K562 (cell line): ENCODE results near the gene ZDHHC11B. TPM values are rescaled to one million over a fixed set of nuclear protein-coding genes. Genes with fewer than 3 reads are reported as not detected.
"Not testable (repeated sequence)": the region's sequence is repeated elsewhere in the genome, so short reads cannot be mapped to it uniquely, and the experiment has no call there.

Experiments
- ATAC-seq: fragments of 200-7000 bp; cut with Tn5 transposase; 3 replicates; pipeline ENCODE4 v1.9.1; 2020; ENCODE audit warnings: moderate library complexity
- BruUV-seq: library from RNA; stranded (reverse); fragments of 400-500 nt; replicated peaks from 2 replicates; lab custom pipeline; 2021; lab: Mats Ljungman, UMichigan
- CTCF ChIA-PET: fragments of 300-600 bp; formaldehyde crosslinking; extraction: SDS; loops from one replicate; lab custom pipeline; 2021; ENCODE audit warnings: low intra/inter-chr PET ratio; lab: Yijun Ruan, JAX
- POLR2A ChIA-PET: fragments of 300-600, 350-650 bp; sonication (Branson Sonifier 250); formaldehyde crosslinking; extraction: SDS; loops from one replicate; lab custom pipeline; 2021; ENCODE audit warnings: antibody characterized with exemption, inconsistent platforms; lab: Yijun Ruan, JAX
- DNase-seq, 4 experiments: peaks; one replicate each; pipeline versions ENCODE4 v3.0.0 to v3.0.0-alpha.2; 2011 to 2018; ENCODE audit warnings: low spot score in 3 of 4, mixed read lengths in 3 of 4; ENCODE audit errors: extremely low read depth in 1 of 4
- FAIRE-seq: peaks from 2 replicates; lab custom pipeline; 2011; peaks lifted over from hg19 to GRCh38; lab: Jason Lieb, UNC
- H2AFZ ChIP-seq: 2 replicates; pipeline ENCODE4 v1.6.0; 2011; ENCODE audit warnings: low read depth, low read length, control low read depth, inconsistent platforms
- H3K27ac ChIP-seq: fragments of 200-600 bp; 3 replicates; pipeline ENCODE4 v1.8.0; 2011; ENCODE audit warnings: low read depth, mild to moderate bottlenecking, control low read depth, inconsistent platforms, low read length, moderate library complexity, mixed read lengths; ENCODE audit errors: extremely low read depth
- H3K27me3 ChIP-seq, 2 experiments: fragments of 300-600 bp in 1 of 2; 2 replicates in 1 of 2; 3 replicates in 1 of 2; pipeline versions ENCODE4 v1.6.0 to v1.8.0; 2011; ENCODE audit warnings: inconsistent platforms in 2 of 2, low read length in 2 of 2, mild to moderate bottlenecking in 1 of 2, mixed read lengths in 1 of 2, moderate library complexity in 1 of 2; ENCODE audit not compliant: control insufficient read depth in 2 of 2, insufficient read depth in 2 of 2
- H3K36me3 ChIP-seq: fragments of 300-600 bp; 3 replicates; pipeline ENCODE4 v1.8.0; 2011; ENCODE audit warnings: mild to moderate bottlenecking, low read length, inconsistent platforms; ENCODE audit not compliant: control insufficient read depth, insufficient read depth
- H3K4me1 ChIP-seq, 2 experiments: fragments of 200-600 bp in 1 of 2; replicated peaks in 1 of 2; 2 replicates in 1 of 2; 3 replicates in 1 of 2; pipeline versions ENCODE4 v1.5.1 to v1.8.0; 2011; ENCODE audit warnings: inconsistent platforms in 2 of 2, low read length in 2 of 2, mild to moderate bottlenecking in 1 of 2, mixed read lengths in 1 of 2, moderate library complexity in 1 of 2; ENCODE audit not compliant: control insufficient read depth in 2 of 2, insufficient read depth in 2 of 2
- H3K4me2 ChIP-seq: 2 replicates; pipeline ENCODE4 v1.6.1; 2011; ENCODE audit warnings: low read length, control low read depth, inconsistent platforms, mixed read lengths; ENCODE audit not compliant: insufficient read depth
- H3K4me3 ChIP-seq: fragments of 200-600 bp; sonication (generic), shearing (Covaris generic); 2 replicates; pipeline ENCODE4 v1.5.1; 2016; ENCODE audit warnings: control low read depth, inconsistent platforms
- H3K79me2 ChIP-seq: fragments of 200-600 bp; 3 replicates; pipeline ENCODE4 v1.8.0; 2011; ENCODE audit warnings: low read length, inconsistent platforms; ENCODE audit not compliant: control insufficient read depth, insufficient read depth
- H3K9ac ChIP-seq, 2 experiments: 2 replicates each; pipeline versions ENCODE4 v1.6.0 to v1.6.1; 2011; ENCODE audit warnings: low read depth in 2 of 2, low read length in 2 of 2, control low read depth in 1 of 2, inconsistent platforms in 1 of 2, mild to moderate bottlenecking in 1 of 2, mixed read lengths in 1 of 2; ENCODE audit not compliant: insufficient read depth in 1 of 2
- H3K9me1 ChIP-seq: one replicate; pipeline ENCODE4 v1.6.0; 2011; ENCODE audit warnings: inconsistent platforms, mild to moderate bottlenecking, low read length, moderate library complexity; ENCODE audit not compliant: control insufficient read depth, insufficient read depth
- H3K9me3 ChIP-seq: replicated peaks from 2 replicates; pipeline ENCODE4 v1.5.1; 2011; ENCODE audit warnings: low read depth, low read length, inconsistent platforms; ENCODE audit not compliant: control insufficient read depth, insufficient read depth
- H4K20me1 ChIP-seq: replicated peaks from 2 replicates; pipeline ENCODE4 v1.6.1; 2011; ENCODE audit warnings: low read length, inconsistent platforms, mixed read lengths; ENCODE audit not compliant: control insufficient read depth, insufficient read depth
- WGBS: fragments of 100-300 bp; shearing (Covaris generic); methylation state at CpG from one replicate; pipeline ENCODE4 v1.1.6; 2016; ENCODE audit warnings: low coverage, mixed read lengths; ENCODE audit not compliant: insufficient coverage; ENCODE audit errors: missing lambda C conversion rate; 5-methylcytosine and 5-hydroxymethylcytosine counted together
- in situ Hi-C: fragments of 300-500 bp; cut with MboI; formaldehyde crosslinking; loops from 4 replicates; pipeline ENCODE4 v1.15.0; 2018; ENCODE audit warnings: inconsistent platforms, mixed read lengths
- intact Hi-C: fragments of 100-400 bp; cut with micrococcal nuclease; formaldehyde crosslinking; loops from 2 replicates; pipeline ENCODE4 v1.14.2; 2022
- polyA plus RNA-seq, 8 experiments: library from polyadenylated mRNA; depleted of rRNA in 4 of 8; stranded (reverse) in 5 of 8; unstranded in 3 of 8; fragments of >200 nt; fragmentation: Nextera tagmentation in 2 of 8; fragmentation: Illumina TruSeq in 1 of 8; extraction: Ambion mirVana in 2 of 8; extraction: Trizol in 1 of 8; gene quantifications; 2 replicates each; pipeline versions ENCODE4 v1.2.1 to v1.2.3, GENCODE V29; 2011 to 2014; ENCODE audit warnings: inconsistent platforms in 1 of 8, missing spikeins in 1 of 8
- total RNA-seq, 7 experiments: library from RNA; depleted of rRNA in 6 of 7; stranded (reverse); fragments of >200 nt in 6 of 7; fragmentation: Illumina TruSeq in 2 of 7; extraction: Trizol in 2 of 7; gene quantifications; 2 replicates each; pipeline versions ENCODE4 v1.2.1 to v1.2.3, GENCODE V29; 2011 to 2021; ENCODE audit warnings: low replicate concordance in 1 of 7

The ZDHHC11B gene
- total and polyA plus RNA-seq, 9 of the 15 experiments (the other 6 are each of a cell fraction or from before 2014, with no cell fraction given): 0.03 to 0.23 (median 0.15) TPM; not detected in 3

DNA sequence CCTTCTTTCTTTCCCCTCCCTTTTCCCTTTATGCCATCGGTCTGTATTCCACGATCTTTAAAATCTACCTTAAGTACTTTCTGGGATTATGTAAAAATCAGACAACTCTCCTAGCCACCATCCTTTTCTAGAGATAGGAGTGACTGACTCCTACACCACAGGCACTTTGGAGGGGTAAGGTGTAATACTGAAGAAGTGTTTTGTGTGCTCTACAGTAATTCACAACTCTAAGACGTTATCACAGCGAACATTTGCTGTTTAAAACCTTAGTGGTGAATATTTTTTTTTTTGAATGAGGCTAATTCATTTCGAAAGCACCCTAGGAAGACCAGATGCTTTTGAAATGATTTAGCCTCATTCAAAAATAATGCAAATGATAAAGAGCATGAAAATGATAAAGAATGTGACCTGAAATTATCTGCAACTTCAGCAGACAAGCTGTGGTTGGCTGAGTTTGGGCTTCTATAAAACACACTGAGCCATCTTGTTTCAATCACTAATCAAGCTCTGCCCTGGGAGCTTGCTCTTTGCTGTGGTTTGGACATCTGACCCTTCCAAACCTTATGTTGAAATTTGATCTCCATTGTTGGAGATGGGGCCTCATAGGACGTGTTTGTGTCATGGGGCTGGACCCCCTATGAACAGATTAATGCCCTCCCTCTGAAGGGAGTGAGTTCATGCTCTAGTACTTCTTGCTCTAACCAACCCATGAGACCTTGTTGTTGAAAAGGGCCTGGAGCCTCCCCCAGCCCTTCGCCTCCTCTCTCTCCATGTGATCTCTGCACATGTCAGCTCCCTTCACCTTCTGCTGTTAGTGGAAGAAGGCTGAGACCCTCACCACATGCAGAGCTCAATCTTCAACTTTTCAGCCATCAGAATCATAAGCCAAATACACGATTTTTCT lies 70.1 kb downstream of the ZDHHC11B start:
- H3K4me3 ChIP-seq, H3K27ac ChIP-seq, H3K79me2 ChIP-seq, H3K9me1 ChIP-seq, H4K20me1 ChIP-seq, H3K9ac ChIP-seq, intact Hi-C loops, H3K9me3 ChIP-seq, DNase-seq, BruUV-seq, POLR2A ChIA-PET, H3K4me2 ChIP-seq, ATAC-seq, H3K36me3 ChIP-seq, CTCF ChIA-PET, H2AFZ ChIP-seq, H3K4me1 ChIP-seq, FAIRE-seq, H3K27me3 ChIP-seq: not testable (repeated sequence)
- WGBS: 0% methylated on average over 5 of the region's 8 CpGs
- in situ Hi-C loops: loop anchor here (5.0 kb wide), 1 partner anchor 83 kb away; no protein-coding TSS in a partner anchor

DNA sequence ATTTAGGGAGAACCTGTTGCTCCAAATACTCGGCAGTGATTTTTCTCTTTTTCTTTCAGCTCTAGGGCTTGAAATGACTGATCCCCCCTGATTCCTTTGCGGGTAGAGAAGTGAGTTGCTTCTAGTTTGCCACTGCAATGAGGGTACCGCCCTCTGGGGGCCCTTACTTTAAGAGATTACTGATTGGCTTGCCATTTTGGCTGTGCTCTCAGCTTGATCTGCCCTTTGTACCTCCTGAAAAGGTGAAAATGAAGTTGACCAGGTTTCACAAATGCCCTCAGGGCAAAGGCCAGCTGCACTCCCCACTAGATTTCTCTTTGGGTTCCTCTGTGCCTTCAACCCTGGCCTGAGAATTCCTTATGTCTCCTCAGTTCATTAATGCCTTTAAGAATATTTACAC lies 70.8 kb downstream of the ZDHHC11B start:
- ATAC-seq, H3K27ac ChIP-seq, H4K20me1 ChIP-seq, H3K9ac ChIP-seq, H3K9me1 ChIP-seq, H3K4me1 ChIP-seq, POLR2A ChIA-PET, DNase-seq, H3K4me2 ChIP-seq, H3K9me3 ChIP-seq, H3K36me3 ChIP-seq, H3K4me3 ChIP-seq, H3K79me2 ChIP-seq, CTCF ChIA-PET, FAIRE-seq, H2AFZ ChIP-seq, H3K27me3 ChIP-seq, BruUV-seq, intact Hi-C loops: not testable (repeated sequence)
- 0% methylated on average over 2 of the region's 3 CpGs for WGBS
- in situ Hi-C loops: loop anchor here (5.0 kb wide), 1 partner anchor 84 kb away; no protein-coding TSS in a partner anchor

DNA sequence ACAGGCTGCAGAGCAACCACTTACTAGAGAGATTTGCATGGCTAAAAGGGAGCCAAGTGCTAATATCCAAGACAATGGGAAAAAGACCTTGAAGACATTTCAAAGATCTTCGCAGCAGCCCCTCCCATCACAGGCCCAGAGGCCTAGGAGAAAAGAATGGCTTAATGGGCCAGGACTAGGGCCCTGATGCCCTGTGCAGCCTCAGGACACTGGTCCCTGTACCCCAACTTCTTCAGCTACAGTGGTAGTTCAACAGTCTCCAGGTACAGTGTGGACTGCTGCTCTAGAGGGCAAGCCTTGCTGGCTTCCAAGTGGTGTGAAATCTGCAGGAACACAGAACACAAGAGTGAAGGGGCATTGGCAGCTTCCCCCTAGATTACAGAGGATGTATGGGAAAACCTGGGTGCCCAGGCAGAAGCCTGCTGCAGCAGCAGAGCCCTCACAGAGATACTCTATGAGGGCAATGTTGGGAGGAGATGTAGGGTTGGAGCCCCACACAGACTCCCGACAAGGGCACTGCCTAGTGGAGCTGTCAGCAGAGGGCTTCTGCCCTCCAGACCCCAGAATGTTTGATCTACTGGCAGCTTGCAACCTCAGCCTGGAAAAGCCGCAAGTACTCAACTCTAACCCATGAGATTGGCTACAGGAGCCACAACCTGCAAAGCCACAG lies 75.5 kb downstream of the ZDHHC11B start:
- intact Hi-C loops, H2AFZ ChIP-seq, H3K9me3 ChIP-seq, ATAC-seq, H3K9ac ChIP-seq, CTCF ChIA-PET, H3K4me1 ChIP-seq, H3K79me2 ChIP-seq, in situ Hi-C loops, BruUV-seq, H3K36me3 ChIP-seq, DNase-seq, H4K20me1 ChIP-seq, H3K4me3 ChIP-seq, H3K27ac ChIP-seq, H3K27me3 ChIP-seq, POLR2A ChIA-PET, H3K4me2 ChIP-seq, H3K9me1 ChIP-seq, FAIRE-seq: not testable (repeated sequence)
- WGBS: 0% methylated on average over 1 of the region's 3 CpGs
